H9 (cell line): ENCODE results near the gene KCNMB2. TPM values are rescaled to one million over a fixed set of nuclear protein-coding genes. Genes with fewer than 3 reads are reported as not detected.

Experiments
- DNase-seq: peaks from one replicate; pipeline ENCODE4 v3.0.0-alpha.2; 2017
- H2AFZ ChIP-seq: one replicate; pipeline ENCODE4 v1.6.1; 2013; ENCODE audit warnings: mild to moderate bottlenecking, low read length, control low read depth, moderate library complexity
- H2AK5ac ChIP-seq: 2 replicates; pipeline ENCODE4 v1.6.1; 2013; ENCODE audit warnings: low read length, control low read depth, mixed read lengths; ENCODE audit not compliant: insufficient read length
- H2BK120ac ChIP-seq: one replicate; pipeline ENCODE4 v1.6.1; 2013; ENCODE audit warnings: low read depth, mild to moderate bottlenecking, low read length, control low read depth, inconsistent platforms; ENCODE audit not compliant: poor library complexity, severe bottlenecking
- H2BK12ac ChIP-seq: 2 replicates; pipeline ENCODE4 v1.6.1; 2013; ENCODE audit warnings: low read length, control low read depth, mixed read lengths, low read depth; ENCODE audit not compliant: insufficient read length
- H2BK15ac ChIP-seq: 2 replicates; pipeline ENCODE4 v1.6.1; 2013; ENCODE audit warnings: low read depth, low read length, control low read depth
- H2BK20ac ChIP-seq: one replicate; pipeline ENCODE4 v1.6.1; 2013; ENCODE audit warnings: low read depth, mild to moderate bottlenecking, low read length, control low read depth, inconsistent platforms; ENCODE audit not compliant: poor library complexity, severe bottlenecking
- H2BK5ac ChIP-seq: 2 replicates; pipeline ENCODE4 v1.6.1; 2013; ENCODE audit warnings: low read length, control low read depth, mixed read lengths; ENCODE audit not compliant: insufficient read length
- H3K14ac ChIP-seq: 2 replicates; pipeline ENCODE4 v1.6.1; 2013; ENCODE audit warnings: low read length, control low read depth; ENCODE audit not compliant: insufficient read depth
- H3K18ac ChIP-seq: 2 replicates; pipeline ENCODE4 v1.6.1; 2013; ENCODE audit warnings: low read depth, mild to moderate bottlenecking, mixed read lengths, low read length, control low read depth; ENCODE audit not compliant: insufficient read length
- H3K23ac ChIP-seq: 2 replicates; pipeline ENCODE4 v1.6.1; 2013; ENCODE audit warnings: low read length, control low read depth, mixed read lengths, low read depth; ENCODE audit not compliant: insufficient read length
- H3K23me2 ChIP-seq: 2 replicates; pipeline ENCODE4 v1.6.1; 2013; ENCODE audit warnings: low read depth, mild to moderate bottlenecking, mixed read lengths, low read length, control low read depth; ENCODE audit not compliant: insufficient read length, poor library complexity, severe bottlenecking
- H3K27ac ChIP-seq: 2 replicates; pipeline ENCODE4 v1.5.1; 2013; ENCODE audit warnings: low read length, control low read depth, mixed read lengths, low read depth; ENCODE audit not compliant: insufficient read length
- H3K27me3 ChIP-seq: 2 replicates; pipeline ENCODE4 v1.6.1; 2013; ENCODE audit warnings: low read length, control low read depth, inconsistent platforms; ENCODE audit not compliant: insufficient read depth
- H3K4ac ChIP-seq: 2 replicates; pipeline ENCODE4 v1.6.1; 2013; ENCODE audit warnings: low read depth, mild to moderate bottlenecking, control low read depth, inconsistent platforms, low read length, moderate library complexity
- H3K4me1 ChIP-seq: 2 replicates; pipeline ENCODE4 v1.6.1; 2013; ENCODE audit warnings: low read length, control low read depth, inconsistent platforms; ENCODE audit not compliant: insufficient read depth
- H3K4me2 ChIP-seq: 2 replicates; pipeline ENCODE4 v1.6.1; 2013; ENCODE audit warnings: low read length, control low read depth, mixed read lengths; ENCODE audit not compliant: insufficient read length, insufficient read depth
- H3K56ac ChIP-seq: 2 replicates; pipeline ENCODE4 v1.6.1; 2013; ENCODE audit warnings: low read depth, mild to moderate bottlenecking, mixed read lengths, low read length, control low read depth; ENCODE audit not compliant: insufficient read length
- H3K79me1 ChIP-seq: 2 replicates; pipeline ENCODE4 v1.6.1; 2013; ENCODE audit warnings: low read depth, mild to moderate bottlenecking, moderate library complexity, low read length, control low read depth, inconsistent platforms; ENCODE audit not compliant: insufficient read depth, poor library complexity, severe bottlenecking
- H3K79me2 ChIP-seq: 2 replicates; pipeline ENCODE4 v1.6.1; 2013; ENCODE audit warnings: low read length, control low read depth, inconsistent platforms; ENCODE audit not compliant: insufficient read depth
- H3K9ac ChIP-seq: 2 replicates; pipeline ENCODE4 v1.6.1; 2013; ENCODE audit warnings: low read length, control low read depth, mixed read lengths; ENCODE audit not compliant: insufficient read length; ENCODE audit errors: extremely low read depth
- H3K9me3 ChIP-seq: one replicate; pipeline ENCODE4 v1.6.1; 2013; ENCODE audit warnings: low read depth, low read length, inconsistent platforms; ENCODE audit not compliant: control insufficient read depth
- H3T11ph ChIP-seq: one replicate; pipeline ENCODE4 v1.6.1; 2013; ENCODE audit warnings: mild to moderate bottlenecking, low read length, control low read depth, inconsistent platforms
- H4K20me1 ChIP-seq: one replicate; pipeline ENCODE4 v1.6.1; 2013; ENCODE audit not compliant: control insufficient read depth, insufficient read length, insufficient read depth
- H4K5ac ChIP-seq: 2 replicates; pipeline ENCODE4 v1.6.1; 2013; ENCODE audit warnings: low read depth, mild to moderate bottlenecking, mixed read lengths, low read length, control low read depth; ENCODE audit not compliant: insufficient read length
- H4K8ac ChIP-seq: replicated peaks from 2 replicates; pipeline ENCODE4 v1.6.1; 2013; ENCODE audit warnings: low read length, control low read depth, mixed read lengths, low read depth; ENCODE audit not compliant: insufficient read length
- H4K91ac ChIP-seq: 2 replicates; pipeline ENCODE4 v1.6.1; 2013; ENCODE audit warnings: low read depth, mild to moderate bottlenecking, moderate library complexity, mixed read lengths, low read length, control low read depth; ENCODE audit not compliant: insufficient read length
- H3K27ac Mint-ChIP-seq, 3 experiments: 2 replicates in 2 of 3; 3 replicates in 1 of 3; pipeline ENCODE4 v1.8.0; 2020 to 2021; ENCODE audit warnings: mixed read lengths in 3 of 3, mild to moderate bottlenecking in 1 of 3, moderate library complexity in 1 of 3
- H3K27me3 Mint-ChIP-seq: 2 replicates; pipeline ENCODE4 v1.8.0; 2021; ENCODE audit warnings: low read depth, mild to moderate bottlenecking, moderate library complexity, mixed read lengths
- H3K36me3 Mint-ChIP-seq, 3 experiments: 2 replicates in 2 of 3; 3 replicates in 1 of 3; pipeline ENCODE4 v1.8.0; 2020 to 2021; ENCODE audit warnings: low read depth in 3 of 3, mixed read lengths in 3 of 3; ENCODE audit not compliant: insufficient read depth in 1 of 3
- H3K4me1 Mint-ChIP-seq, 2 experiments: 2 replicates each; pipeline ENCODE4 v1.8.0; 2020; ENCODE audit warnings: mixed read lengths in 2 of 2
- H3K4me3 Mint-ChIP-seq, 2 experiments: 2 replicates in 1 of 2; 3 replicates in 1 of 2; pipeline ENCODE4 v1.8.0; 2020 to 2021; ENCODE audit warnings: mild to moderate bottlenecking in 2 of 2, mixed read lengths in 2 of 2, moderate library complexity in 1 of 2
- H3K9me3 Mint-ChIP-seq, 2 experiments: 2 replicates in 1 of 2; 3 replicates in 1 of 2; pipeline ENCODE4 v1.8.0; 2020; ENCODE audit warnings: mild to moderate bottlenecking in 2 of 2, mixed read lengths in 2 of 2, moderate library complexity in 1 of 2
- CTCF ChIP-seq: fragments of 200-600 bp; sonication (generic); conservative IDR thresholded peaks from 3 replicates; pipeline ENCODE4 v1.8.0; 2021; ENCODE audit warnings: antibody characterized with exemption, mild to moderate bottlenecking
- WGBS: extraction: QIAGEN DNeasy Blood & Tissue Kit; methylation state at CpG from one replicate; pipeline ENCODE4 v1.1.7; 2013; ENCODE audit warnings: missing lambda C conversion rate, low lambda C conversion rate, mixed read lengths; ENCODE audit not compliant: insufficient read length; ENCODE audit errors: extremely low coverage; 5-methylcytosine and 5-hydroxymethylcytosine counted together
- total RNA-seq: library from RNA; stranded (reverse); gene quantifications from 2 replicates; pipeline ENCODE4 v1.2.1, GENCODE V29; 2021

Gene KCNMB2
- total RNA-seq, 1 experiment from 2014 or later, result not detected

GRCh38 chr3:178672275-178672674, 136.0 kb downstream of the KCNMB2 start:
- Histone ChIP-seq H3K27ac (no peak overlapping the region), H2BK20ac (no peak overlapping the region), H3K23ac (no peak overlapping the region), H4K5ac (no peak overlapping the region), H3K23me2 (no peaks in the 10 kb centered on the region), H3K79me1 (no peaks in the 10 kb centered on the region), H4K20me1 (no peaks in the 10 kb centered on the region), H4K8ac (no peak overlapping the region), H3K56ac (no peak overlapping the region), H2AFZ (no peak overlapping the region), H3T11ph (no peak overlapping the region), H2BK12ac (no peak overlapping the region), H3K4ac (no peak overlapping the region), H2BK15ac (no peak overlapping the region), H3K9ac (no peak overlapping the region), H3K18ac (no peak overlapping the region), H3K4me2 (no peak overlapping the region), H3K4me1 (no peaks in the 10 kb centered on the region), H2BK120ac (no peak overlapping the region), H3K14ac (no peak overlapping the region), H3K9me3 (no peaks in the 10 kb centered on the region), H3K27me3 (no peaks in the 10 kb centered on the region), H2BK5ac (no peak overlapping the region), H4K91ac (no peak overlapping the region), H3K79me2 (no peaks in the 10 kb centered on the region), H2AK5ac (no peak overlapping the region)
- no peak overlapping the region for H3K4me3 Mint-ChIP-seq
- no peaks in the 10 kb centered on the region; a peak in 1 of 5 replicates for H3K9me3 Mint-ChIP-seq
- WGBS, result no CpG with 5 or more reads among the region's 3 CpGs
- peaks cover 0 to 3% of the 10 kb centered on the region in 2 experiments; a peak in 1 of 4 replicates for H3K4me1 Mint-ChIP-seq
- H3K36me3 Mint-ChIP-seq, result no peaks in the 10 kb centered on the region
- TF ChIP-seq CTCF, result no peak
- no peak for DNase-seq
- H3K27ac Mint-ChIP-seq, result no peak overlapping the region
- H3K27me3 Mint-ChIP-seq, result no peaks in the 10 kb centered on the region
